AG10803 (cell line): ENCODE results near the gene WTAP.
"Not testable (repeated sequence)": the region's sequence is repeated elsewhere in the genome, so short reads cannot be mapped to it uniquely, and the experiment has no call there.

Experiments used
- DNase-seq: peaks from one replicate; pipeline ENCODE4 v3.0.0; 2010; ENCODE audit warnings: low read depth
- H3K4me3 ChIP-seq: 2 replicates; pipeline ENCODE4 v1.5.1; 2011; ENCODE audit warnings: mild to moderate bottlenecking, low read length, control low read depth
- TF ChIP-seq, protein P1 (sequence below): conservative IDR thresholded peaks from 2 replicates; pipeline ENCODE4 v1.5.1; 2011; ENCODE audit warnings: mild to moderate bottlenecking, low read length, control low read depth, inconsistent platforms

WTAP gene

DNA sequence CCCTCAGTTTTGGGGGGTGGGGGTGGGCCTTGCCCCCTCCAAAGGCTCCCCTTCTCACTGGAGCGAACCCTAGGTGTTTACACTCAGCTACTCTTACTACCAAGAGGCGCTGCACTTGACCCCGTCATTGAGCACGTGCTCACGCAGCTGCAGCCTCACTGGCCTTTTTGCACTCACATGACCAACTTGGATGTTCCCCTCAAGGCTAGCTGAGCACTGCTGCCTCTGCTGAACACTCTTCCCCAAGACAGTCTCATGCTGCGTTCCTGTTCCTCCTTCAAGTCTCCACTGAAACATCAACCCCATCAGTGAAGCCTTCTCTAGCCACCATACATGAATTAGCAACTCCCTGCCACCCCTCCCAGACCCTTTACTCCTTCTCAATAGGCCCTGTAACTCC is 38.3 kb upstream of the WTAP start:
- DNase-seq: no peak
- H3K4me3 ChIP-seq: no peak overlapping the region
- TF ChIP-seq, protein P1, sequence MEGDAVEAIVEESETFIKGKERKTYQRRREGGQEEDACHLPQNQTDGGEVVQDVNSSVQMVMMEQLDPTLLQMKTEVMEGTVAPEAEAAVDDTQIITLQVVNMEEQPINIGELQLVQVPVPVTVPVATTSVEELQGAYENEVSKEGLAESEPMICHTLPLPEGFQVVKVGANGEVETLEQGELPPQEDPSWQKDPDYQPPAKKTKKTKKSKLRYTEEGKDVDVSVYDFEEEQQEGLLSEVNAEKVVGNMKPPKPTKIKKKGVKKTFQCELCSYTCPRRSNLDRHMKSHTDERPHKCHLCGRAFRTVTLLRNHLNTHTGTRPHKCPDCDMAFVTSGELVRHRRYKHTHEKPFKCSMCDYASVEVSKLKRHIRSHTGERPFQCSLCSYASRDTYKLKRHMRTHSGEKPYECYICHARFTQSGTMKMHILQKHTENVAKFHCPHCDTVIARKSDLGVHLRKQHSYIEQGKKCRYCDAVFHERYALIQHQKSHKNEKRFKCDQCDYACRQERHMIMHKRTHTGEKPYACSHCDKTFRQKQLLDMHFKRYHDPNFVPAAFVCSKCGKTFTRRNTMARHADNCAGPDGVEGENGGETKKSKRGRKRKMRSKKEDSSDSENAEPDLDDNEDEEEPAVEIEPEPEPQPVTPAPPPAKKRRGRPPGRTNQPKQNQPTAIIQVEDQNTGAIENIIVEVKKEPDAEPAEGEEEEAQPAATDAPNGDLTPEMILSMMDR: no peak

DNA sequence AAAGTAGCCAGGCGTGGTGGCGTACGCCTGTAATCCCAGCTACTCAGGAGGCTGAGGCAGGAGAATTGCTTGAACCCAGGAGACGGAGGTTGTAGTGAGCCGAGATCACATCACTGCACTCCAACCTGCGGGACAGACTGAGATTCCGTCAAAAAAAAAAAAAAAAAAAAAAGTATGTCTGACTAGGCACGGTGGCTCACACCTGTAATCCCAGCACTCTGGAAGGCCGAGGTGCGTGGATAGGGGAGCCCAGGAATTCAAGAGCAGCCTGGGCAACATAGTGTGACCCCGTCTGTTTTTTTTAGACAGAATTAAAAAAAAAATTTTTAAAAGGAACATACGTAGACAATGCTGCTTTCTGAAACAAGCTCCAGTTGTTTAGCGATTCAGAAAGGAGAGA is 37.2 kb upstream of the WTAP start:
- H3K4me3 ChIP-seq, DNase-seq: not testable (repeated sequence)

DNA sequence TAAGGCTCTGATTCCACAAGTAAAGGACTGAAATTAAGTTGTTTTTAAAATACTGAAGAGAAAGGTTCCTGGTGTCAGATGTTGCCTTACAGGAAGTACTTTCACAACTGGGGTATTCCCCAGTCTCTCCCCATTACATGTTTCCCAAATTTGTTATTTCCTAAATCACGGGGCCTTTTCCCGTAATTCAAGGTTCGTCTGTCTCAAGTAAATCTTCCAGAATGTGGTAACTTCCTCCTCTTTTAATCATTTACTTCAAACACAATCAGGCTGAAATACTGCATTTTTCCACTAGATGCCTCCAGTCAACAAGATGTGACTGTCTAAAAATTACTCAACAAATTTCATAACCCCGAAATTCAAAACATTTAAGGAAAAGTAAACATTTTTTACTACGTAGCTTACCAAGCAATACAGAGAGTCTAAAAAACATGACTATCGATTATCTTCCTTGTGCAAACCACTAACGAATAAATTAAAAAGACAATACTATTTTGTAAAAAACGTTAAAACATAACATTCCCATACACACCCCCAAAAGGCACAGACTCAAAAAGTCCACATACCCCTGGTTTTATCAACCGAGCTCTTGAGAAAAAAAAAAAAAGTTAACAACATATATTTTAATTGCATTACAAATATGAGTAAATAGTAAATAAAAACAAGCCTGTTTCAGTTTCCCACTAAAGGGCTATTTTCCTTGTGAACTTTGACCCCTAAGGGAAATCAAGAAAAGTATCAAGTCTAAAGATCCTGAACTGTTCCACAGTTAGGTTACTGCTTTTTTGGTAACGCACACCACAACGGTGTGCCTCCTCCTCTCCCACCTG is 36.0 kb upstream of the WTAP start:
- peak overlapping the region; percentile 83 for H3K4me3 ChIP-seq
- peak; percentile 90 for DNase-seq
- TF ChIP-seq, protein P1: peak; percentile 91

DNA sequence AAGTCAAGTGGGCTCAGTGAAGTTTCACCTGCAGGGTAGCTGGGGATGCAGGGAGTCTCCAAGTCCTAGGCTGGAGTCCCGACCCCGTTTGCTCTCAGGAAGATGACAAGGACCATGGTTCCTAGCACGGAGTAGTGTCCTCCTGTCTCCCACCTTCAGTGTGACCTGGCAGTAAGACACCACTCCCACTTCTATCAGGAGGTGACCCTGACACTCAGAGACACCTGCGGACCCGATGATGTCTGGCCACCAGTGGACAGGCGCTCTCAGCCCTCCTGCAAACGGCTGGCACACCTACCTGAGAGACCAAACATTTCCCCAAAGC is 35.4 kb upstream of the WTAP start:
- TF ChIP-seq, protein P1: no peak
- DNase-seq: no peak
- H3K4me3 ChIP-seq: peak overlapping the region; percentile 83

DNA sequence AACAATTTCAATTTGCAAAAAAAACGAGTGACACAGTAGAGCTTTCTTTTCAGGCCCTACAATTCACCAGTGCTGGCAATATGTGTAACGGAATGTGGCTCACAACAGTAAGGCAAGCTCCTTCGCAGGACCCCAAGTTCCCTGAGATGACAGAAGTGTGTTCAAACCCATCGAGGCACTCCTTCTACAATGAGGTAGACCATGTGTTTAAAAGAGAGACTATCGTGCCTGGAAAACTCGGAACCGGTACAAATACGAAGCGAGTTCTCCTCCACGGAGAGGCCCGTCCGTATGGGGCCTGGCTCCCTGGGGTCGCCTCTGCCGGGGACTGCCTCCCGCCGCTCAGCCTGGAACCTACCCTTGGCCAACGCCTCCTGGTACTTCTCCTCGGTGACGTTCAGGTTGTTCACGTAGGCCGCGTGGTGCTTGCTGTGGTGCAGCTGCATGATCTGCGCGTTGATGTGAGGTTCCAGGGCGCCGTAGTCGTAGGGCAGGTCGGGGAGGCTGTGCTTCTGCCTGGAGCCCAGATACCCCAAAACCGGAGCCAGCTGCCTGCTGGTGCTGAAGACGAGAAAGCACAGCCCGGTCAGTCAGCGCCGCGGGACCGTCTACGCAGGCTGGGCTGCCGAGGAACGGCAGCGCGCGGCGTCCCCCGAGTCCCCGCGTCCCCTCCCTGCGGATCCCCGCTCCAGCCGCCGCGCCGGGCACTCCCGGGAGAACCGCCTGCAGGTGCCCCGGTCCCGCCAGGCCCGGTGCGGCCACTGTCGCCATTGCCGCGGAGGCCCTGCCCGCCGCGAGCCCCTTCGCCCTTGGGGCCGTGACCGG is 34.8 kb upstream of the WTAP start:
- peak overlapping the region; percentile 83 for H3K4me3 ChIP-seq
- no peak for DNase-seq
- TF ChIP-seq, protein P1: no peak

DNA sequence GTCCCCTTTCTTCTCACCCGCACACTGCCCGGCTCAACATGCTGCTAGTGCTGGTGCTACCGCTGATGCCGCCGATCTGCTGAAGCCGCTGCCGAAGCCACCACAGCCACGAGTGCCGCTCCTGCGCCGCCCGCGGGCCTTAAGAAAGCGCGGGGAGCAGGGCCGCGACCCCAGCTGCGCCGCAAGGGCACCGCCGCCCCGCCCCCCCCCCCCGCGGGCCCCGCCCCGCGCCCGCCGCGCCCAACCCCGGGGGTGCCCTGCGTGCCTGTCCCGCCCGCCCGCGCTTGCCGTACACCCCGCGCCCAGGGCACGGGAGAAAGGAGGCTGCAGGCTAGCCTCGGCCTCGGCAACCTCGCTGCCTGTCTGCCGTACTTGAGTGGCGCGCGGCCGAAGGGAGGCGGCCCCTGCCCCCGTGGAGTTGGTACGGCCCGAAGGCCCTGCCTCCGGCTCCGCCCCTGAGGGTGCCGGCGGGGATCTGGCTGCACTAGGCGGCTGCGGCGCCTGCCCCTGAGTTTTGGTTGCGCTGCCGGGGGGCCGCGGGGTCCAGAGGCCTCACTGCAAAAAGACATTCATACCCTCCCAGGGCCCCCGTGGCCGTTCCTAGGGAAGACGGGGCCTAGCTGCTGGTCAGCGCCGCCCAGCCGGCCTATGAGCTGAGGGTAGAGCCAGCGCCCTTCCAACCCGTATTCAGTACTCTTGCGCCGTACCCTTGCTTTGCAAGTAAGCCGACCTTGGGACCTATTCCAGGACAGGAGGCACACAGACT is 34.0 kb upstream of the WTAP start, which contains the start of gene SOD2:
Gene SOD2, minus strand, starts transcription at position 114 of the 766 bp plus-strand sequence. Its CDS starts 74 bp downstream, at position 40.
- peak; percentile 78 for DNase-seq
- TF ChIP-seq, protein P1: no peak
- H3K4me3 ChIP-seq: peak within 1 kb of the TSS; percentile 83

DNA sequence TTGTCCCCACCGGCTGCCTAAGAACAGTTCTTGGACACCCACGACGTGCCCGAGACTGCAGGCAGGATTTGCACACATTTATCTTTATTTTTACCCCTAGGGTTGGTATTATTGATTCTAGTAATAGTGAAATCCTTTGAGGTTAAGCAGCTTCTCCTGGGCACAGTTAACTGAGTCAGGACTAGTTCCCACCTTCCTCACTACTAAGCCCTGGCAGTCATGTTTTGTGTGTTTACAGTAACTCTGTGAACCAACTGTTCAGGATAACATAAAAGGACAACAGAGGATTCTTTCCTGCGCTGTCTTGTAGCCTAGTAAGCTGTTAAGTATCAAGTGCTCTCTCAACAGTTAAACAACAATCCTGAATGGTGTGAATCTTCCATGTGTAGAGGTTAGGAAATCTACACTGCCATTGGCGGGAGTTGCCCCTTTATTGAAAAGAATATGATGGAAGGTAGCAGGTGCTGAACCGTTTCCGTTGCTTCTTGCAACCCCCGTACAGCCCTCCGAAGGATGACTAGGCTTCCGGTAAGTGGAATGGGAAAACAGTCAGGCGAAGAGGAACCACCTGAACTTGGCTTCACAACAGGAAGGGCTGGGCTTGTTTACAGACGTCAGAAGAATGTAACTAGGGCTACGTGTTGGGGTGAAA is 33.3 kb upstream of the WTAP start:
- TF ChIP-seq, protein P1: no peak
- no peak for DNase-seq
- peak overlapping the region; percentile 83 for H3K4me3 ChIP-seq
